ENCODE measurements around the gene ZBTB22.
A peak's percentile ranks its signal among the peaks of the same experiment; 100 is the strongest.

ZBTB22 gene

GRCh38 chr6:33324125-33324524 lies 6.6 kb upstream of the ZBTB22 start:
- DNase-seq = no peak

GRCh38 chr6:33323623-33323948 lies 6.0 kb upstream of the ZBTB22 start:
- DNase-seq = no peak

- DNase-seq = no peak
Measured at GRCh38 chr6:33321227-33321626, 3.7 kb upstream of the ZBTB22 start.

- DNase-seq = peak; percentile 72
Measured at GRCh38 chr6:33320315-33321181, 3.0 kb upstream of the ZBTB22 start.

GRCh38 chr6:33319939-33320314 lies 2.4 kb upstream of the ZBTB22 start:
- DNase-seq = no peak

GRCh38 chr6:33318426-33319073 lies 1.0 kb upstream of the ZBTB22 start:
- no peak for DNase-seq

- no peak for DNase-seq
Measured at GRCh38 chr6:33317419-33317668, 200 bp downstream of the ZBTB22 start.

- DNase-seq = no peak
Measured at GRCh38 chr6:33316603-33317418, 733 bp downstream of the ZBTB22 start.

GRCh38 chr6:33315793-33316602 lies 1.5 kb downstream of the ZBTB22 start:
- DNase-seq = no peak

- no peak for DNase-seq
Measured at GRCh38 chr6:33314943-33315792, 2.4 kb downstream of the ZBTB22 start.

GRCh38 chr6:33314515-33314942 lies 3.0 kb downstream of the ZBTB22 start:
- peak; percentile 74 for DNase-seq

GRCh38 chr6:33313709-33314514 lies 3.6 kb downstream of the ZBTB22 start, which contains the start of gene TAPBP:
TAPBP (minus strand) TSS chr6:33314078; CDS start chr6:33314041, 37 bp downstream.
- DNase-seq = peak; percentile 67

GRCh38 chr6:33313105-33313708 lies 4.3 kb downstream of the ZBTB22 start:
- DNase-seq = no peak

GRCh38 chr6:33312361-33313104 lies 5.0 kb downstream of the ZBTB22 start:
- peak; percentile 46 for DNase-seq

GRCh38 chr6:33306356-33306755 lies 11.2 kb downstream of the ZBTB22 start:
- DNase-seq = no peak

GRCh38 chr6:33305052-33305451 lies 12.5 kb downstream of the ZBTB22 start:
- no peak for DNase-seq

GRCh38 chr6:33304216-33304615 lies 13.3 kb downstream of the ZBTB22 start:
- no peak for DNase-seq

- DNase-seq = no peak
Measured at GRCh38 chr6:33301877-33302276, 15.7 kb downstream of the ZBTB22 start.

- peak; percentile 95 for DNase-seq
Measured at GRCh38 chr6:33299237-33299944, 18.2 kb downstream of the ZBTB22 start.

Measured in fibroblast of skin of scalp (primary cell).